GM23338 (cell line): ENCODE measurements around the gene BRSK2. TPM values are rescaled to one million over a fixed set of nuclear protein-coding genes. Genes with fewer than 3 reads are reported as not detected.

ENCODE experiments used
- ATAC-seq: fragments of 200-7000 bp; cut with Tn5 transposase; 3 replicates; pipeline ENCODE4 v1.9.1; 2020
- DNase-seq: peaks from one replicate; pipeline ENCODE4 v3.0.0-alpha.2; 2015; ENCODE audit warnings: low spot score
- H2AFZ ChIP-seq: fragments of 200-600 bp; sonication (generic); 2 replicates; pipeline ENCODE4 v1.8.0; 2016; ENCODE audit warnings: antibody characterized with exemption, mild to moderate bottlenecking, moderate library complexity
- H3F3A ChIP-seq: fragments of 200-600 bp; sonication (generic); replicated peaks from 2 replicates; pipeline ENCODE4 v1.8.0; 2017; ENCODE audit warnings: antibody characterized with exemption, mixed run types, low read depth
- H3K27ac ChIP-seq: fragments of 200-600 bp; sonication (generic); 2 replicates; pipeline ENCODE4 v1.6.1; 2016; ENCODE audit warnings: low read depth
- H3K27me3 ChIP-seq: fragments of 200-600 bp; sonication (generic); 2 replicates; pipeline ENCODE4 v1.8.0; 2016; ENCODE audit warnings: mild to moderate bottlenecking, mixed run types, moderate library complexity; ENCODE audit not compliant: insufficient read depth
- H3K36me3 ChIP-seq: fragments of 200-600 bp; sonication (generic); 2 replicates; pipeline ENCODE4 v1.8.0; 2016; ENCODE audit warnings: mild to moderate bottlenecking; ENCODE audit not compliant: insufficient read depth
- H3K4me1 ChIP-seq: fragments of 200-600 bp; sonication (generic); 2 replicates; pipeline ENCODE4 v1.8.0; 2016; ENCODE audit warnings: mild to moderate bottlenecking, moderate library complexity; ENCODE audit not compliant: insufficient read depth
- H3K4me2 ChIP-seq: fragments of 200-600 bp; sonication (generic); 2 replicates; pipeline ENCODE4 v1.7.1; 2017; ENCODE audit warnings: mixed run types
- H3K4me3 ChIP-seq: fragments of 200-600 bp; sonication (generic); 2 replicates; pipeline ENCODE4 v1.6.1; 2016; ENCODE audit warnings: mixed run types
- H3K79me2 ChIP-seq: fragments of 200-600 bp; sonication (generic); replicated peaks from 2 replicates; pipeline ENCODE4 v1.8.0; 2017; ENCODE audit warnings: mild to moderate bottlenecking; ENCODE audit not compliant: insufficient read depth
- H3K9me2 ChIP-seq: fragments of 200-600 bp; sonication (generic); 2 replicates; pipeline ENCODE4 v1.8.0; 2017; ENCODE audit not compliant: insufficient read depth
- H4K20me1 ChIP-seq: fragments of 200-600 bp; sonication (generic); replicated peaks from 2 replicates; pipeline ENCODE4 v1.8.0; 2017; ENCODE audit warnings: mild to moderate bottlenecking; ENCODE audit not compliant: insufficient read depth
- H3K27ac Mint-ChIP-seq: 2 replicates; pipeline ENCODE4 v1.8.0; 2020; ENCODE audit warnings: inconsistent platforms, mild to moderate bottlenecking, moderate library complexity, mixed read lengths
- H3K27me3 Mint-ChIP-seq: 3 replicates; pipeline ENCODE4 v1.8.0; 2022; ENCODE audit warnings: low read depth, mild to moderate bottlenecking, moderate library complexity, mixed read lengths, inconsistent platforms; ENCODE audit not compliant: insufficient read depth, poor library complexity
- H3K36me3 Mint-ChIP-seq: 3 replicates; pipeline ENCODE4 v1.8.0; 2021; ENCODE audit warnings: low read depth, mild to moderate bottlenecking, inconsistent platforms, moderate library complexity, mixed read lengths
- H3K4me1 Mint-ChIP-seq: 3 replicates; pipeline ENCODE4 v1.8.0; 2020; ENCODE audit warnings: mild to moderate bottlenecking, inconsistent platforms, mixed read lengths
- H3K4me3 Mint-ChIP-seq: 3 replicates; pipeline ENCODE4 v1.8.0; 2021; ENCODE audit warnings: moderate library complexity, mild to moderate bottlenecking, inconsistent platforms, mixed read lengths
- H3K9me3 Mint-ChIP-seq: 3 replicates; pipeline ENCODE4 v1.8.0; 2020; ENCODE audit warnings: moderate library complexity, mild to moderate bottlenecking, inconsistent platforms, mixed read lengths
- CREB1 ChIP-seq: fragments of 250-450 bp; sonication (Bioruptor Pico); IDR thresholded peaks from 2 replicates; pipeline ENCODE4 v1.5.0; 2020; ENCODE audit warnings: low read depth, mild to moderate bottlenecking, moderate library complexity
- CTCF ChIP-seq, 2 experiments: fragments of 200-600 bp in 1 of 2; sonication (generic) in 1 of 2; conservative IDR thresholded peaks; 2 replicates each; pipeline versions ENCODE4 v1.5.1 to v1.6.1; 2016 to 2017; ENCODE audit warnings: antibody characterized with exemption in 2 of 2, low read depth in 2 of 2, mild to moderate bottlenecking in 2 of 2, moderate library complexity in 1 of 2
- ETS1 ChIP-seq: IDR thresholded peaks from 2 replicates; pipeline ENCODE4 v1.6.1; 2016; ENCODE audit warnings: antibody characterized with exemption
- EZH2 ChIP-seq: fragments of 200-600 bp; sonication (generic); IDR thresholded peaks from one replicate; pipeline ENCODE4 v1.8.0; 2017; ENCODE audit warnings: antibody characterized with exemption, mild to moderate bottlenecking, low read depth; ENCODE audit not compliant: unreplicated experiment
- EZH2phosphoT487 ChIP-seq: fragments of 200-600 bp; sonication (generic); IDR thresholded peaks from one replicate; pipeline ENCODE4 v1.8.1; 2018; ENCODE audit warnings: antibody characterized with exemption; ENCODE audit not compliant: unreplicated experiment
- JUNB ChIP-seq: IDR thresholded peaks from one replicate; pipeline ENCODE4 v1.6.1; 2016; ENCODE audit warnings: antibody characterized with exemption; ENCODE audit not compliant: unreplicated experiment
- NANOG ChIP-seq: IDR thresholded peaks from 2 replicates; pipeline ENCODE4 v1.6.1; 2016; ENCODE audit warnings: antibody characterized with exemption, borderline replicate concordance
- POLR2AphosphoS5 ChIP-seq: IDR thresholded peaks from 2 replicates; pipeline ENCODE4 v1.6.1; 2016; ENCODE audit warnings: antibody characterized with exemption, low read depth
- REST ChIP-seq: IDR thresholded peaks from one replicate; pipeline ENCODE4 v1.6.1; 2018; ENCODE audit warnings: antibody characterized with exemption; ENCODE audit not compliant: unreplicated experiment
- STAT1 ChIP-seq: IDR thresholded peaks from one replicate; pipeline ENCODE4 v1.6.1; 2016; ENCODE audit warnings: antibody characterized with exemption; ENCODE audit not compliant: unreplicated experiment
- ZNF114 ChIP-seq: fragments of 250-450 bp; sonication (Bioruptor Pico); IDR thresholded peaks from 2 replicates; pipeline ENCODE4 v1.5.0; 2020; ENCODE audit warnings: mild to moderate bottlenecking, moderate library complexity
- ZNF331 ChIP-seq: fragments of 250-450 bp; sonication (Bioruptor Pico); IDR thresholded peaks from 2 replicates; pipeline ENCODE4 v1.5.0; 2020; ENCODE audit warnings: low read depth, mild to moderate bottlenecking, moderate library complexity
- polyA plus RNA-seq: library from polyadenylated mRNA; unstranded; fragments of >200 nt; fragmentation: Nextera tagmentation; extraction: Ambion mirVana; gene quantifications from 2 replicates; pipeline ENCODE4 v1.2.1, GENCODE V29; 2016
- total RNA-seq: library from RNA; depleted of rRNA; stranded (reverse); fragments of >200 nt; shearing (Covaris generic); gene quantifications from 2 replicates; pipeline ENCODE4 v1.2.3, GENCODE V29; 2014
- TF ChIP-seq, protein P1 (sequence below): fragments of 250-450 bp; sonication (Bioruptor Pico); IDR thresholded peaks from 2 replicates; pipeline ENCODE4 v1.5.0; 2020; ENCODE audit warnings: mild to moderate bottlenecking, moderate library complexity

BRSK2 gene
- total and polyA plus RNA-seq, 2 experiments from 2014 or later = 7.2 to 20.3 TPM

DNA sequence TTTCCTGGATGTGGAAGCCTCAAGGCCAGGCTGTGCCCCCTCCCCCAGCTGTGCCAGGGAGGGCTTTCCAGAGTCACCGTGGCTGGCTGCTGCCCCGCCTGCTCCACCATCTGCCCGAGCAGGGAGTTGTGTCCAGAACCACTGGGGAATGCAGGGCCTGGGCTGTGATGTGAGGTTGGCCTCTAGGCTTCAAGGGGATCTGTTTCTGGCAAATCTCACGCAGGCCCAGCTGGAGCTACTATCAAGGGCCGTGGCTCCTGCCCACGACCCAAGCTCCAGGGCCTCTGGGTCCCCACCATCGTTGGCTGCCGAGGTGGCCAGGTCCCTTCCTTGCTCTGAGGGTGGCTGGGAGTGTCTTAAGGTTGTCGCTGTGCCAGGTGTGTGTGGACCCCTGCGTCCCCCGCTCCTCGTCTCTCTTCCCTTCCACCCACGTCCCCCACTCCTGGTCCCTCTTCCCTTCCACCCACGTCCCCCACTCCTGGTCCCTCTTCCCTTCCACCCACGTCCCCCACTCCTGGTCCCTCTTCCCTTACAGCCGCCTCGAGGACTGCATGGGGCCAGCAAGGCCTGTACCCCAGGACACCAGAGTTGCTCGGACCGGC lies 6.1 kb downstream of the BRSK2 start:
- H3K9me3 Mint-ChIP-seq = peaks cover 4% of the 10 kb centered on the region; the same call in 1 of the 3 replicates
- no peak for ATAC-seq
- H3K79me2 ChIP-seq = peaks cover 72% of the 10 kb centered on the region
- H3K4me3 ChIP-seq = no peak overlapping the region
- peaks cover 8% of the 10 kb centered on the region; the same call in 1 of the 3 replicates for H3K36me3 Mint-ChIP-seq
- H3K4me1 ChIP-seq = no peaks in the 10 kb centered on the region
- DNase-seq = no peak
- H4K20me1 ChIP-seq = peaks cover 5% of the 10 kb centered on the region
- no peak overlapping the region for H3K27ac Mint-ChIP-seq
- peaks cover 7% of the 10 kb centered on the region for H3K27me3 Mint-ChIP-seq
- no peaks in the 10 kb centered on the region for H3K27me3 ChIP-seq
- no peaks in the 10 kb centered on the region for H3K36me3 ChIP-seq
- no peak overlapping the region for H2AFZ ChIP-seq
- H3K4me3 Mint-ChIP-seq = no peak overlapping the region
- TF ChIP-seq CTCF (conservative IDR thresholded peaks at IDR 0.05; ENCODE audit: low read depth in 2 of 2) (no peak), JUNB (no peak), EZH2phosphoT487 (no peak), ZNF331 (CRISPR knock-in tag) (no peak), EZH2 (no peak), POLR2AphosphoS5 (no peak), STAT1 (no peak), REST (no peak), ETS1 (no peak), ZNF114 (CRISPR knock-in tag) (no peak), NANOG (no peak), CREB1 (CRISPR knock-in tag) (no peak)
- TF ChIP-seq, protein P1, sequence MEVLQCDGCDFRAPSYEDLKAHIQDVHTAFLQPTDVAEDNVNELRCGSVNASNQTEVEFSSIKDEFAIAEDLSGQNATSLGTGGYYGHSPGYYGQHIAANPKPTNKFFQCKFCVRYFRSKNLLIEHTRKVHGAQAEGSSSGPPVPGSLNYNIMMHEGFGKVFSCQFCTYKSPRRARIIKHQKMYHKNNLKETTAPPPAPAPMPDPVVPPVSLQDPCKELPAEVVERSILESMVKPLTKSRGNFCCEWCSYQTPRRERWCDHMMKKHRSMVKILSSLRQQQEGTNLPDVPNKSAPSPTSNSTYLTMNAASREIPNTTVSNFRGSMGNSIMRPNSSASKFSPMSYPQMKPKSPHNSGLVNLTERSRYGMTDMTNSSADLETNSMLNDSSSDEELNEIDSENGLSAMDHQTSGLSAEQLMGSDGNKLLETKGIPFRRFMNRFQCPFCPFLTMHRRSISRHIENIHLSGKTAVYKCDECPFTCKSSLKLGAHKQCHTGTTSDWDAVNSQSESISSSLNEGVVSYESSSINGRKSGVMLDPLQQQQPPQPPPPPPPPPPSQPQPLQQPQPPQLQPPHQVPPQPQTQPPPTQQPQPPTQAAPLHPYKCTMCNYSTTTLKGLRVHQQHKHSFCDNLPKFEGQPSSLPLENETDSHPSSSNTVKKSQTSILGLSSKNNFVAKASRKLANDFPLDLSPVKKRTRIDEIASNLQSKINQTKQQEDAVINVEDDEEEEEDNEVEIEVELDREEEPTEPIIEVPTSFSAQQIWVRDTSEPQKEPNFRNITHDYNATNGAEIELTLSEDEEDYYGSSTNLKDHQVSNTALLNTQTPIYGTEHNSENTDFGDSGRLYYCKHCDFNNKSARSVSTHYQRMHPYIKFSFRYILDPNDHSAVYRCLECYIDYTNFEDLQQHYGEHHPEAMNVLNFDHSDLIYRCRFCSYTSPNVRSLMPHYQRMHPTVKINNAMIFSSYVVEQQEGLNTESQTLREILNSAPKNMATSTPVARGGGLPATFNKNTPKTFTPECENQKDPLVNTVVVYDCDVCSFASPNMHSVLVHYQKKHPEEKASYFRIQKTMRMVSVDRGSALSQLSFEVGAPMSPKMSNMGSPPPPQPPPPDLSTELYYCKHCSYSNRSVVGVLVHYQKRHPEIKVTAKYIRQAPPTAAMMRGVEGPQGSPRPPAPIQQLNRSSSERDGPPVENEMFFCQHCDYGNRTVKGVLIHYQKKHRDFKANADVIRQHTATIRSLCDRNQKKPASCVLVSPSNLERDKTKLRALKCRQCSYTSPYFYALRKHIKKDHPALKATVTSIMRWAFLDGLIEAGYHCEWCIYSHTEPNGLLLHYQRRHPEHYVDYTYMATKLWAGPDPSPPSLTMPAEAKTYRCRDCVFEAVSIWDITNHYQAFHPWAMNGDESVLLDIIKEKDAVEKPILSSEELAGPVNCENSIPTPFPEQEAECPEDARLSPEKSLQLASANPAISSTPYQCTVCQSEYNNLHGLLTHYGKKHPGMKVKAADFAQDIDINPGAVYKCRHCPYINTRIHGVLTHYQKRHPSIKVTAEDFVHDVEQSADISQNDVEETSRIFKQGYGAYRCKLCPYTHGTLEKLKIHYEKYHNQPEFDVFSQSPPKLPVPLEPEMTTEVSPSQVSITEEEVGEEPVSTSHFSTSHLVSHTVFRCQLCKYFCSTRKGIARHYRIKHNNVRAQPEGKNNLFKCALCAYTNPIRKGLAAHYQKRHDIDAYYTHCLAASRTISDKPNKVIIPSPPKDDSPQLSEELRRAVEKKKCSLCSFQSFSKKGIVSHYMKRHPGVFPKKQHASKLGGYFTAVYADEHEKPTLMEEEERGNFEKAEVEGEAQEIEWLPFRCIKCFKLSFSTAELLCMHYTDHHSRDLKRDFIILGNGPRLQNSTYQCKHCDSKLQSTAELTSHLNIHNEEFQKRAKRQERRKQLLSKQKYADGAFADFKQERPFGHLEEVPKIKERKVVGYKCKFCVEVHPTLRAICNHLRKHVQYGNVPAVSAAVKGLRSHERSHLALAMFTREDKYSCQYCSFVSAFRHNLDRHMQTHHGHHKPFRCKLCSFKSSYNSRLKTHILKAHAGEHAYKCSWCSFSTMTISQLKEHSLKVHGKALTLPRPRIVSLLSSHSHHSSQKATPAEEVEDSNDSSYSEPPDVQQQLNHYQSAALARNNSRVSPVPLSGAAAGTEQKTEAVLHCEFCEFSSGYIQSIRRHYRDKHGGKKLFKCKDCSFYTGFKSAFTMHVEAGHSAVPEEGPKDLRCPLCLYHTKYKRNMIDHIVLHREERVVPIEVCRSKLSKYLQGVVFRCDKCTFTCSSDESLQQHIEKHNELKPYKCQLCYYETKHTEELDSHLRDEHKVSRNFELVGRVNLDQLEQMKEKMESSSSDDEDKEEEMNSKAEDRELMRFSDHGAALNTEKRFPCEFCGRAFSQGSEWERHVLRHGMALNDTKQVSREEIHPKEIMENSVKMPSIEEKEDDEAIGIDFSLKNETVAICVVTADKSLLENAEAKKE (CRISPR knock-in tag) = no peak
- H3K4me2 ChIP-seq = no peak overlapping the region
- no peaks in the 10 kb centered on the region for H3F3A ChIP-seq
- no peak overlapping the region for H3K27ac ChIP-seq
- peaks cover 10% of the 10 kb centered on the region for H3K4me1 Mint-ChIP-seq
- no peaks in the 10 kb centered on the region for H3K9me2 ChIP-seq
